ENCODE data around the gene BBS1. TPM values are rescaled to one million over a fixed set of nuclear protein-coding genes. Genes with fewer than 3 reads are reported as not detected.

Gene BBS1
- polyA plus RNA-seq, 2 of the 4 experiments (the other 2 are of a cell fraction) = 12.5 TPM

DNA sequence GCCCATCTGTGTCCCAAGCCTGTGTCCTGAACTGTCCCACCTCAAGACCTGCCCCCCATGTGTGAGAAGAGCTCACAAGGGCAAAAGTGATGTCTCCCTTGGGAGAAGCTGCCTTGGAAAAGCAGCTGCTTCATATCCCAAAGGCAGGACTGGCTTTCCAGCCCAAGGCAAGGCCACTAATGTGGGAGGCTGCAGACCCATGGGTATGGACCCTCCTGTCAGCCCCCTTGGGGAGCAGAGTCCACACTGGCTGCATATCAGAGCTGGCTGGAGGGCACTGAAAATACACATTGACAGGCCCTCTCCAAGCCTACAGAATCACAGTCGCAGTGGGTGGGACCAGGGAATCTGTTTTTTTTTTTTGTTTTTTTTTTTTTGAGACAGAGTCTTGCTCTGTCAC lies 41.0 kb upstream of the BBS1 start:
- WGBS (ENCODE audit: missing lambda C conversion rate) = 94% methylated on average over 1 of the region's 1 CpG
- FAIRE-seq (no peak), DNase-seq (ENCODE audit: low read depth in 1 of 2, low spot score in 1 of 2) (no peak), ATAC-seq (no peak)
- Histone ChIP-seq H3K4me2 (no peak overlapping the region), H3K27ac (no peak overlapping the region), H3K9me3 (no peaks in the 10 kb centered on the region), H3K4me1 (peaks cover 10% of the 10 kb centered on the region), H3K4me3 (no peak overlapping the region)
- TF ChIP-seq, protein P1, sequence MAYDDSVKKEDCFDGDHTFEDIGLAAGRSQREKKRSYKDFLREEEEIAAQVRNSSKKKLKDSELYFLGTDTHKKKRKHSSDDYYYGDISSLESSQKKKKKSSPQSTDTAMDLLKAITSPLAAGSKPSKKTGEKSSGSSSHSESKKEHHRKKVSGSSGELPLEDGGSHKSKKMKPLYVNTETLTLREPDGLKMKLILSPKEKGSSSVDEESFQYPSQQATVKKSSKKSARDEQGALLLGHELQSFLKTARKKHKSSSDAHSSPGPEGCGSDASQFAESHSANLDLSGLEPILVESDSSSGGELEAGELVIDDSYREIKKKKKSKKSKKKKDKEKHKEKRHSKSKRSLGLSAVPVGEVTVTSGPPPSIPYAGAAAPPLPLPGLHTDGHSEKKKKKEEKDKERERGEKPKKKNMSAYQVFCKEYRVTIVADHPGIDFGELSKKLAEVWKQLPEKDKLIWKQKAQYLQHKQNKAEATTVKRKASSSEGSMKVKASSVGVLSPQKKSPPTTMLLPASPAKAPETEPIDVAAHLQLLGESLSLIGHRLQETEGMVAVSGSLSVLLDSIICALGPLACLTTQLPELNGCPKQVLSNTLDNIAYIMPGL (CRISPR knock-in tag; IDR thresholded peaks at IDR 0.05; ENCODE audit: borderline replicate concordance) = no peak
- TF ChIP-seq ESRRA (IDR thresholded peaks at IDR 0.05; ENCODE audit: borderline replicate concordance, low read length) (no peak), HEYL (CRISPR knock-in tag; IDR thresholded peaks at IDR 0.05) (no peak), POLR2A (IDR thresholded peaks at IDR 0.05; ENCODE audit: low read length) (no peak), CBX2 (IDR thresholded peaks at IDR 0.05; ENCODE audit: borderline replicate concordance, low read depth) (no peak), ZNF302 (CRISPR knock-in tag; IDR thresholded peaks at IDR 0.05) (no peak), ZSCAN20 (CRISPR knock-in tag; IDR thresholded peaks at IDR 0.05) (no peak), RCOR1 (IDR thresholded peaks at IDR 0.05; ENCODE audit: low read depth, low read length) (no peak), NPAS2 (CRISPR knock-in tag; IDR thresholded peaks at IDR 0.05; ENCODE audit: borderline replicate concordance) (no peak), GATA3 (IDR thresholded peaks at IDR 0.05; ENCODE audit: borderline replicate concordance) (no peak), FOSB (CRISPR knock-in tag; IDR thresholded peaks at IDR 0.05) (no peak), POLR2AphosphoS2 (conservative IDR thresholded peaks at IDR 0.05; ENCODE audit: low read length) (no peak), FOSL2 (IDR thresholded peaks at IDR 0.05) (no peak), FOSL2 (CRISPR knock-in tag; IDR thresholded peaks at IDR 0.05) (no peak), ZC3H11A (IDR thresholded peaks at IDR 0.05) (no peak), BHLHE40 (IDR thresholded peaks at IDR 0.05; ENCODE audit: low read depth, low read length) (no peak), MAFK (IDR thresholded peaks at IDR 0.05; ENCODE audit: partially characterized antibody) (no peak)
- TF ChIP-seq, protein P2, sequence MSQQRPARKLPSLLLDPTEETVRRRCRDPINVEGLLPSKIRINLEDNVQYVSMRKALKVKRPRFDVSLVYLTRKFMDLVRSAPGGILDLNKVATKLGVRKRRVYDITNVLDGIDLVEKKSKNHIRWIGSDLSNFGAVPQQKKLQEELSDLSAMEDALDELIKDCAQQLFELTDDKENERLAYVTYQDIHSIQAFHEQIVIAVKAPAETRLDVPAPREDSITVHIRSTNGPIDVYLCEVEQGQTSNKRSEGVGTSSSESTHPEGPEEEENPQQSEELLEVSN (IDR thresholded peaks at IDR 0.05; ENCODE audit: borderline replicate concordance, low read depth) = no peak
- TF ChIP-seq, protein P3, sequence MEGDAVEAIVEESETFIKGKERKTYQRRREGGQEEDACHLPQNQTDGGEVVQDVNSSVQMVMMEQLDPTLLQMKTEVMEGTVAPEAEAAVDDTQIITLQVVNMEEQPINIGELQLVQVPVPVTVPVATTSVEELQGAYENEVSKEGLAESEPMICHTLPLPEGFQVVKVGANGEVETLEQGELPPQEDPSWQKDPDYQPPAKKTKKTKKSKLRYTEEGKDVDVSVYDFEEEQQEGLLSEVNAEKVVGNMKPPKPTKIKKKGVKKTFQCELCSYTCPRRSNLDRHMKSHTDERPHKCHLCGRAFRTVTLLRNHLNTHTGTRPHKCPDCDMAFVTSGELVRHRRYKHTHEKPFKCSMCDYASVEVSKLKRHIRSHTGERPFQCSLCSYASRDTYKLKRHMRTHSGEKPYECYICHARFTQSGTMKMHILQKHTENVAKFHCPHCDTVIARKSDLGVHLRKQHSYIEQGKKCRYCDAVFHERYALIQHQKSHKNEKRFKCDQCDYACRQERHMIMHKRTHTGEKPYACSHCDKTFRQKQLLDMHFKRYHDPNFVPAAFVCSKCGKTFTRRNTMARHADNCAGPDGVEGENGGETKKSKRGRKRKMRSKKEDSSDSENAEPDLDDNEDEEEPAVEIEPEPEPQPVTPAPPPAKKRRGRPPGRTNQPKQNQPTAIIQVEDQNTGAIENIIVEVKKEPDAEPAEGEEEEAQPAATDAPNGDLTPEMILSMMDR (IDR thresholded peaks at IDR 0.05) = no peak
- ChIA-PET POLR2A (interaction anchor here (1.5 kb wide), 1 partner anchor 11 kb away, joined by 11 read pairs; the partner anchor contains the start of gene DPP3), CTCF (interaction anchor here (0.5 to 4.8 kb wide), 9 partner anchors 10 to 846 kb away, joined by 3 to 37 read pairs (median 4); partner anchors contain the start of gene DPP3)

DNA sequence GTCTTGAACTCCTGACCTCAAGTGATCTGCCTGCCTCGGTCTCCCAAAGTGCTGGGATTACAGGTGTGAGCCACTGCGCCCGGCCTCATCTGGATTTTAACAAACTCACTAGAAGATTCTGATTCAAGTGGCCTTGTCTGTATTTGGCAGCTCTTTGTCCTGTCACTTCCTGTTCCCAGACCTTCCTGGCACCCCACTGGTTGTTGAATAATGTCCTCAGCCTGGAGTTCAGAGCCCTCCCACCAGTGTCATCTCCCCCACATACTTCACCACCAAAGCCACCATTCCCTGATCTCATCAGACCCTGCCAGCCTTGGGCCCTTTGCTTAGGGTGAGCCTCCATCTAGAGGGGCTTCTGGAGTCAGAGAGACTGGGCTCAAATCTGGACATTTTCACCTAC lies 40.4 kb upstream of the BBS1 start:
- WGBS (ENCODE audit: missing lambda C conversion rate) = 91% methylated on average over 3 of the region's 3 CpGs
- TF ChIP-seq FOSB (CRISPR knock-in tag; IDR thresholded peaks at IDR 0.05) (no peak), CHD2 (IDR thresholded peaks at IDR 0.05; ENCODE audit: low read length, partially characterized antibody) (no peak), RCOR1 (IDR thresholded peaks at IDR 0.05; ENCODE audit: low read depth, low read length) (no peak), PHF8 (IDR thresholded peaks at IDR 0.05; ENCODE audit: borderline replicate concordance, low read depth) (no peak), JUNB (IDR thresholded peaks at IDR 0.05) (no peak), HOXA7 (CRISPR knock-in tag; IDR thresholded peaks at IDR 0.05) (no peak)
- TF ChIP-seq, protein P1 (CRISPR knock-in tag; IDR thresholded peaks at IDR 0.05; ENCODE audit: borderline replicate concordance) = no peak
- POLR2A ChIA-PET = interaction anchor here (1.5 to 2.6 kb wide), 2 partner anchors 10 kb away, joined by 11 to 16 read pairs; partner anchors contain the start of gene DPP3
- H3K4me3 ChIP-seq = no peak overlapping the region
- H3K4me1 ChIP-seq = peaks cover 10% of the 10 kb centered on the region
- H3K9me3 ChIP-seq = no peaks in the 10 kb centered on the region
- DNase-seq (ENCODE audit: low read depth in 1 of 2, low spot score in 1 of 2) = no peak
- no peak for FAIRE-seq
- H3K27ac ChIP-seq = no peak overlapping the region
- CTCF ChIA-PET = interaction anchor here (0.7 to 4.8 kb wide), 7 partner anchors 9 to 83 kb away, joined by 3 to 37 read pairs (median 4); partner anchors contain the start of gene DPP3
- no peak overlapping the region for H3K4me2 ChIP-seq
- no peak for ATAC-seq
